A673 (cell line): ENCODE measurements around the gene PON3.

Experiments
- CTCF ChIP-seq: fragments of 300-800, 200-600 bp; sonication (generic); conservative IDR thresholded peaks from 2 replicates; pipeline ENCODE4 v1.5.1; 2017; ENCODE audit warnings: low read depth, mild to moderate bottlenecking, antibody characterized with exemption, low read length, moderate library complexity, mixed read lengths
- EZH2 ChIP-seq: fragments of 200-600 bp; sonication (generic); IDR thresholded peaks from 2 replicates; pipeline ENCODE4 v1.6.1; 2017; ENCODE audit warnings: borderline replicate concordance, low read depth, mild to moderate bottlenecking, mixed read lengths, antibody characterized with exemption, low read length; ENCODE audit not compliant: poor library complexity, severe bottlenecking

- no peak for TF ChIP-seq CTCF
- no peak for TF ChIP-seq EZH2
Observed at GRCh38 chr7:95311389-95311788, 84.8 kb downstream of the PON3 start.
